Keratinocyte (primary cell): Measurements from ENCODE around the gene KCNK7. TPM values are rescaled to one million over a fixed set of nuclear protein-coding genes. Genes with fewer than 3 reads are reported as not detected.

Experiments used
- DNase-seq: peaks from one replicate; pipeline ENCODE4 v3.0.0-alpha.2; 2011; ENCODE audit warnings: low read depth, missing footprints, low spot score
- FAIRE-seq: peaks from 2 replicates; lab custom pipeline; 2011; peaks lifted over from hg19 to GRCh38; lab: Jason Lieb, UNC
- H2AFZ ChIP-seq: 2 replicates; pipeline ENCODE4 v1.6.0; 2012; ENCODE audit warnings: low read length, control low read depth, inconsistent platforms; ENCODE audit not compliant: control insufficient read depth
- H3K27ac ChIP-seq: 2 replicates; pipeline ENCODE4 v1.5.1; 2011; ENCODE audit warnings: low read length; ENCODE audit not compliant: control insufficient read depth, insufficient read depth
- H3K27me3 ChIP-seq: 3 replicates; pipeline ENCODE4 v1.6.0; 2011; ENCODE audit warnings: low read length; ENCODE audit not compliant: control insufficient read depth, insufficient read depth; ENCODE audit errors: extremely low read depth
- H3K36me3 ChIP-seq, 2 experiments: 2 replicates in 1 of 2; 3 replicates in 1 of 2; pipeline ENCODE4 v1.5.1; 2011; ENCODE audit warnings: low read length in 2 of 2, mild to moderate bottlenecking in 1 of 2; ENCODE audit not compliant: control insufficient read depth in 2 of 2, insufficient read depth in 2 of 2; ENCODE audit errors: extremely low read depth in 1 of 2
- H3K4me1 ChIP-seq: 3 replicates; pipeline ENCODE4 v1.5.1; 2011; ENCODE audit warnings: low read length; ENCODE audit not compliant: control insufficient read depth, insufficient read depth; ENCODE audit errors: extremely low read depth
- H3K4me2 ChIP-seq: 3 replicates; pipeline ENCODE4 v1.6.0; 2011; ENCODE audit warnings: low read depth, low read length; ENCODE audit not compliant: control insufficient read depth, insufficient read depth; ENCODE audit errors: extremely low read depth
- H3K4me3 ChIP-seq, 3 experiments: fragments of 200-600 bp in 1 of 3; sonication (generic) in 1 of 3; 2 replicates in 2 of 3; 3 replicates in 1 of 3; pipeline ENCODE4 v1.5.1; 2011 to 2016; ENCODE audit warnings: low read length in 3 of 3, mild to moderate bottlenecking in 3 of 3, control low read depth in 2 of 3, inconsistent platforms in 1 of 3, low read depth in 1 of 3, mixed read lengths in 1 of 3, mixed run types in 1 of 3, moderate library complexity in 1 of 3; ENCODE audit not compliant: control insufficient read depth in 2 of 3, insufficient read depth in 2 of 3; ENCODE audit errors: extremely low read depth in 1 of 3
- H3K79me2 ChIP-seq: 2 replicates; pipeline ENCODE4 v1.6.0; 2012; ENCODE audit warnings: low read length; ENCODE audit not compliant: control insufficient read depth, insufficient read depth
- H3K9ac ChIP-seq: 3 replicates; pipeline ENCODE4 v1.6.0; 2011; ENCODE audit warnings: low read length; ENCODE audit not compliant: control insufficient read depth, insufficient read depth; ENCODE audit errors: extremely low read depth
- H3K9me1 ChIP-seq: 3 replicates; pipeline ENCODE4 v1.6.0; 2011; ENCODE audit warnings: low read length; ENCODE audit not compliant: control insufficient read depth, insufficient read depth; ENCODE audit errors: extremely low read depth
- H3K9me3 ChIP-seq: 2 replicates; pipeline ENCODE4 v1.5.1; 2012; ENCODE audit warnings: low read depth, low read length; ENCODE audit not compliant: control insufficient read depth
- H4K20me1 ChIP-seq: 3 replicates; pipeline ENCODE4 v1.6.0; 2011; ENCODE audit warnings: low read length; ENCODE audit not compliant: control insufficient read depth, insufficient read depth; ENCODE audit errors: extremely low read depth
- CTCF ChIP-seq, 3 experiments: IDR thresholded peaks in 1 of 3; conservative IDR thresholded peaks in 1 of 3; optimal IDR thresholded peaks in 1 of 3; 2 replicates in 2 of 3; 3 replicates in 1 of 3; pipeline versions ENCODE3 to v1.5.1; 2011; ENCODE audit warnings: low read length in 3 of 3, mild to moderate bottlenecking in 3 of 3, moderate library complexity in 2 of 3, control low read depth in 1 of 3, inconsistent platforms in 1 of 3; ENCODE audit not compliant: insufficient read depth in 2 of 3; ENCODE audit errors: extremely low read depth in 1 of 3
- EZH2 ChIP-seq: IDR thresholded peaks from one replicate; pipeline ENCODE4 v1.6.1; 2012; ENCODE audit warnings: inconsistent platforms, mild to moderate bottlenecking, low read length, moderate library complexity
- dilution Hi-C: fragments of 300-500 bp; cut with MboI; formaldehyde crosslinking; loops from one replicate; pipeline ENCODE4 v1.7.0; 2020; ENCODE audit warnings: low sequenced_read_pairs; ENCODE audit not compliant: extremely low pct_ligation_motif_present
- polyA plus RNA-seq, 5 experiments: library from polyadenylated mRNA; depleted of rRNA in 3 of 5; stranded (reverse) in 3 of 5; stranded (forward) in 1 of 5; unstranded in 1 of 5; fragments of >200 nt; gene quantifications; 1 replicate in 1 of 5; 2 replicates in 3 of 5; 3 replicates in 1 of 5; pipeline versions ENCODE4 v1.2.1 to v1.2.3, GENCODE V29; 2011 to 2012; ENCODE audit warnings: missing spikeins in 2 of 5, low read depth in 1 of 5, low replicate concordance in 1 of 5

Gene KCNK7
- polyA plus RNA-seq, 1 donor (not counting 4 experiments of a cell fraction or from before 2014, with no cell fraction given): 0.46 TPM

GRCh38 chr11:65625628-65626342 lies 30.2 kb upstream of the KCNK7 start:
- Histone ChIP-seq H3K9ac (no peak overlapping the region), H2AFZ (no peak overlapping the region), H3K9me3 (no peaks in the 10 kb centered on the region), H3K79me2 (peaks cover 1% of the 10 kb centered on the region), H3K9me1 (no peaks in the 10 kb centered on the region), H3K36me3 (peaks cover 55 to 58% of the 10 kb centered on the region in 2 experiments), H3K4me2 (no peak overlapping the region), H3K4me1 (no peaks in the 10 kb centered on the region), H4K20me1 (peaks cover 2% of the 10 kb centered on the region), H3K27me3 (no peaks in the 10 kb centered on the region), H3K4me3 (no peak overlapping the region), H3K27ac (no peak overlapping the region)
- DNase-seq (no peak), FAIRE-seq (no peak)
- dilution Hi-C loops: no loop called here
- TF ChIP-seq EZH2 (no peak), CTCF (optimal IDR thresholded peaks at IDR 0.05 in 1 of 3, IDR thresholded peaks at IDR 0.05 in 1 of 3, conservative IDR thresholded peaks at IDR 0.05 in 1 of 3; ENCODE audit: extremely low read depth in 1 of 3, insufficient read depth in 2 of 3, low read length in 3 of 3) (peak; percentile 17 to 71 (median 22))

- TF ChIP-seq EZH2 (no peak), CTCF (optimal IDR thresholded peaks at IDR 0.05 in 1 of 3, IDR thresholded peaks at IDR 0.05 in 1 of 3, conservative IDR thresholded peaks at IDR 0.05 in 1 of 3; ENCODE audit: extremely low read depth in 1 of 3, insufficient read depth in 2 of 3, low read length in 3 of 3) (no peak)
- H3K9ac ChIP-seq: no peak overlapping the region
- no peak overlapping the region for H3K4me3 ChIP-seq
- dilution Hi-C loops: no loop called here
- H3K9me3 ChIP-seq: no peaks in the 10 kb centered on the region
- DNase-seq: no peak
- H2AFZ ChIP-seq: no peak overlapping the region
- H3K4me2 ChIP-seq: no peak overlapping the region
- H3K27me3 ChIP-seq: no peaks in the 10 kb centered on the region
- no peaks in the 10 kb centered on the region for H3K9me1 ChIP-seq
- H3K4me1 ChIP-seq: no peaks in the 10 kb centered on the region
- no peak overlapping the region for H3K27ac ChIP-seq
- H4K20me1 ChIP-seq: peaks cover 2% of the 10 kb centered on the region
- H3K36me3 ChIP-seq: peaks cover 53 to 59% of the 10 kb centered on the region in 2 experiments
- no peak for FAIRE-seq
- H3K79me2 ChIP-seq: peaks cover 6% of the 10 kb centered on the region
Observed at GRCh38 chr11:65624931-65625627, 29.5 kb upstream of the KCNK7 start.
